ENCODE measurements around the gene CSNK1A1L.

- TF ChIP-seq POLR2A (IDR thresholded peaks at IDR 0.05; ENCODE audit: low read length) (no peak), GATA1 (IDR thresholded peaks at IDR 0.05; ENCODE audit: low read depth, low read length) (no peak)
Measured at GRCh38 chr13:37087486-37087885, 18.0 kb downstream of the CSNK1A1L start.
